Skeletal muscle tissue (tissue), 4 donors: ENCODE results near the gene CR1L. TPM values are rescaled to one million over a fixed set of nuclear protein-coding genes. Genes with fewer than 3 reads are reported as not detected.
A peak's percentile ranks its signal among the peaks of the same experiment; 100 is the strongest.

Experiments used
- H3K27ac ChIP-seq: one replicate; pipeline ENCODE4 v1.7.0; 2013; ENCODE audit warnings: mild to moderate bottlenecking, low read depth, low read length, inconsistent platforms
- H3K27me3 ChIP-seq, 3 donors: one replicate each; pipeline ENCODE4 v1.7.0; 2013; ENCODE audit warnings: low read length in 3 of 3; ENCODE audit not compliant: control insufficient read depth in 3 of 3, insufficient read depth in 3 of 3
- H3K36me3 ChIP-seq, 3 donors: one replicate each; pipeline ENCODE4 v1.7.0; 2013; ENCODE audit warnings: low read length in 3 of 3; ENCODE audit not compliant: control insufficient read depth in 3 of 3, insufficient read depth in 3 of 3
- H3K4me1 ChIP-seq, 3 donors: one replicate each; pipeline ENCODE4 v1.7.0; 2013; ENCODE audit warnings: low read length in 3 of 3, mild to moderate bottlenecking in 3 of 3; ENCODE audit not compliant: control insufficient read depth in 3 of 3, insufficient read depth in 3 of 3
- H3K4me3 ChIP-seq, 3 donors: one replicate each; pipeline ENCODE4 v1.7.0; 2013; ENCODE audit warnings: low read length in 3 of 3
- H3K9ac ChIP-seq, 3 donors: one replicate each; pipeline ENCODE4 v1.7.0; 2013; ENCODE audit warnings: low read length in 3 of 3, mild to moderate bottlenecking in 3 of 3, moderate library complexity in 2 of 3, low read depth in 1 of 3
- H3K9me3 ChIP-seq, 3 donors: one replicate each; pipeline ENCODE4 v1.7.0; 2013; ENCODE audit warnings: low read length in 3 of 3; ENCODE audit not compliant: control insufficient read depth in 3 of 3
- total RNA-seq: library from RNA; depleted of rRNA; stranded (reverse); fragments of >200 nt; gene quantifications from one replicate; pipeline ENCODE4 v1.2.3, GENCODE V29; 2014
- donor health status: Osteomylitis.

The CR1L gene
- total RNA-seq, 1 donor from 2014 or later = 2.6 TPM

- H3K27me3 ChIP-seq = no peaks in the 10 kb centered on the region
- H3K36me3 ChIP-seq = no peaks in the 10 kb centered on the region
- H3K4me3 ChIP-seq = peak within 1 kb of the TSS; percentile 93 to 95 (median 94)
- no peaks in the 10 kb centered on the region for H3K9me3 ChIP-seq
- H3K27ac ChIP-seq = peak within 1 kb of the TSS; percentile 83
- H3K9ac ChIP-seq = peak within 1 kb of the TSS; percentile 87 to 92 (median 92)
- H3K4me1 ChIP-seq = peaks cover 25 to 42% (median 30%) of the 10 kb centered on the region in 3 donors
Measured at GRCh38 chr1:207751790-207752455, 107.0 kb downstream of the CR1L start, which contains the start of gene CD46. Gene CD46, plus strand, starts transcription at chr1:207752054. Its CDS starts 159 bp downstream, at chr1:207752213.

GRCh38 chr1:207752456-207752998 is 107.6 kb downstream of the CR1L start:
- peak overlapping the region; percentile 83 for H3K27ac ChIP-seq
- H3K4me3 ChIP-seq = peak overlapping the region; percentile 93 to 95 (median 94)
- H3K36me3 ChIP-seq = peaks cover 0 to 1% (median 0%) of the 10 kb centered on the region in 3 donors
- H3K4me1 ChIP-seq = peaks cover 25 to 42% (median 30%) of the 10 kb centered on the region in 3 donors
- no peaks in the 10 kb centered on the region for H3K9me3 ChIP-seq
- H3K9ac ChIP-seq = peak overlapping the region; percentile 87 to 92 (median 92)
- no peaks in the 10 kb centered on the region for H3K27me3 ChIP-seq

GRCh38 chr1:207753611-207754010 is 108.7 kb downstream of the CR1L start:
- Histone ChIP-seq H3K4me1 (peaks cover 25 to 42% (median 30%) of the 10 kb centered on the region in 3 donors), H3K36me3 (peaks cover 0 to 11% (median 0%) of the 10 kb centered on the region in 3 donors), H3K27ac (no peak overlapping the region), H3K4me3 (no peak overlapping the region), H3K27me3 (no peaks in the 10 kb centered on the region), H3K9ac (peak overlapping the region in 1 of 3 donors; percentile 8), H3K9me3 (no peaks in the 10 kb centered on the region)

GRCh38 chr1:207754011-207754410 is 109.1 kb downstream of the CR1L start:
- Histone ChIP-seq H3K4me3 (no peak overlapping the region), H3K9me3 (no peaks in the 10 kb centered on the region), H3K4me1 (peaks cover 25 to 42% (median 30%) of the 10 kb centered on the region in 3 donors), H3K36me3 (peaks cover under 1 to 14% (median 1%) of the 10 kb centered on the region in 3 donors), H3K27ac (no peak overlapping the region), H3K27me3 (no peaks in the 10 kb centered on the region), H3K9ac (no peak overlapping the region)

GRCh38 chr1:207754974-207755700 is 110.2 kb downstream of the CR1L start:
- Histone ChIP-seq H3K4me3 (no peak overlapping the region), H3K36me3 (peaks cover 3 to 20% (median 3%) of the 10 kb centered on the region in 3 donors), H3K27ac (no peak overlapping the region), H3K27me3 (no peaks in the 10 kb centered on the region), H3K4me1 (peaks cover 25 to 42% (median 30%) of the 10 kb centered on the region in 3 donors), H3K9me3 (no peaks in the 10 kb centered on the region), H3K9ac (no peak overlapping the region)

- Histone ChIP-seq H3K9ac (no peak overlapping the region), H3K27ac (no peak overlapping the region), H3K27me3 (no peaks in the 10 kb centered on the region), H3K36me3 (peaks cover 3 to 26% (median 8%) of the 10 kb centered on the region in 3 donors), H3K9me3 (no peaks in the 10 kb centered on the region), H3K4me3 (no peak overlapping the region), H3K4me1 (peaks cover 21 to 39% (median 30%) of the 10 kb centered on the region in 3 donors)
Measured at GRCh38 chr1:207755846-207756693, 111.1 kb downstream of the CR1L start.

GRCh38 chr1:207762622-207763021 is 117.7 kb downstream of the CR1L start:
- Histone ChIP-seq H3K27me3 (no peaks in the 10 kb centered on the region), H3K4me3 (no peak overlapping the region), H3K36me3 (peaks cover 16 to 59% (median 42%) of the 10 kb centered on the region in 3 donors), H3K4me1 (no peaks in the 10 kb centered on the region), H3K9ac (no peak overlapping the region), H3K27ac (no peak overlapping the region), H3K9me3 (no peaks in the 10 kb centered on the region)

- Histone ChIP-seq H3K27ac (no peak overlapping the region), H3K9ac (no peak overlapping the region), H3K27me3 (no peaks in the 10 kb centered on the region), H3K36me3 (peaks cover 16 to 56% (median 42%) of the 10 kb centered on the region in 3 donors), H3K4me1 (no peaks in the 10 kb centered on the region), H3K4me3 (no peak overlapping the region), H3K9me3 (no peaks in the 10 kb centered on the region)
Measured at GRCh38 chr1:207763091-207763490, 118.2 kb downstream of the CR1L start.

- H3K9ac ChIP-seq = no peak overlapping the region
- H3K4me1 ChIP-seq = no peaks in the 10 kb centered on the region
- no peaks in the 10 kb centered on the region for H3K27me3 ChIP-seq
- no peaks in the 10 kb centered on the region for H3K9me3 ChIP-seq
- H3K4me3 ChIP-seq = no peak overlapping the region
- H3K27ac ChIP-seq = no peak overlapping the region
- peaks cover 16 to 54% (median 41%) of the 10 kb centered on the region in 3 donors for H3K36me3 ChIP-seq
Measured at GRCh38 chr1:207763972-207764371, 119.0 kb downstream of the CR1L start.
